GM18867 (cell line): ENCODE data around the gene ULK2.

Experiments
- ATAC-seq: cut with Tn5 transposase; IDR thresholded peaks from one replicate; pipeline ENCODE4 v1.9.1; 2021; ENCODE audit warnings: mild to moderate bottlenecking, moderate library complexity; ENCODE audit not compliant: unreplicated experiment

Gene ULK2

DNA sequence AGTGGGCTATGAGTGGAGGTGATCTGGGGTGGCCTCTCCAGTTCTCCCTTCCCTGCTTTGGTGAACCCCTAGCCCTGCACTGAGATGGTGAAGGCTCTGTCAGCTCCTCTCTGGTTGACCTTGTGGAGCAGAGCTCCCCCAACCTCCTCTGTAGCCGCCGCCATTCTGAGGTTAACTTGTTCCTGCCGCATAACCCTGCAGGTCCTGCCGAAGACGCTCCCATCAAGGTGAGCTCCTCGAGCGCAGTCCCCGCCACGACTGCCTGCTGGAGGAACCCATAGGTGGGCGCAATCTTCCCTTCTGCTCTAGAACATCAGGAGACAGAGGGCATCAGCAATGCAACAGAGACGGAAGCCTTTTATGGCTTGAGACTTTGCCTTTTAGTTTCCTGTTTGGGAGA, 136.1 kb downstream of the ULK2 start:
- ATAC-seq: no peak

DNA sequence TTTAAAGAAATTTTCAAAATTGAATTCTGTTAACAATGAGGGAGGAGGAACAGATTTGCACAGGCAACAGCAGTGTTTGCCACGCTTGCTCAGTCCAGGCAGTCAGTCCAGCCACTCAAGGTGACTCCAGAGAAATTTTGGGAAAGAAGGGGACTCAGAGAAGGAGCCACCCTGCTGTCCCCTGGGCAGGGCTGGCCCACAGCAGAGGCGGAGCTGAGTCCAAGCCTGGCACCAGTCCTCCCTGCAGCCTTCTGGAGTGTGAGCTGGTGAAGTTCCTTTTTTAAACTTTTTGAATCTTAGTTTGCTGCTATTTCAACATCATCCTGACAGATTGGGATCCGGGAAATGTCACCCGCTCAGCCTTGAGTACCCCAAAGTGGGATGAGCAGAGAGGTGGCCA, 136.9 kb downstream of the ULK2 start:
- ATAC-seq: no peak

DNA sequence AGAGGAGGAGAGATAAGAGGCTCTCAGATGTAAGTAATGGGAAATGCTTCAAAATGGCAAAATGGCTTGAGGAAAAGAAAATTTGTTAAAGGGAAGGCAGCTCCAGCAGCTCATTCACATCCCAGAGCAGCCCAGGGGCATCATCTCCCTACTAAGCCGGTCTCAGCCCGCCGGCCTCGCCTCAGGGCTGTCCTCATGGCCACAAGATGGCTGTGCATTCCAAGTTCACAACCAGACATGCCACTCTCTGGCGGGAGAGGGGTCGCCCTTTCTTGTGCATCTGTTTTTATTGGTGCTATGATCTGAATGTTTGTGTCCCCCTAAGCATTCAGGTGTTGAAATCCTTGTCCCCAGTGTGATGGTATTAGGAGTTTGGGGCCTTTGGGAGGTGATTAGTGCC, 137.8 kb downstream of the ULK2 start:
- no peak for ATAC-seq

DNA sequence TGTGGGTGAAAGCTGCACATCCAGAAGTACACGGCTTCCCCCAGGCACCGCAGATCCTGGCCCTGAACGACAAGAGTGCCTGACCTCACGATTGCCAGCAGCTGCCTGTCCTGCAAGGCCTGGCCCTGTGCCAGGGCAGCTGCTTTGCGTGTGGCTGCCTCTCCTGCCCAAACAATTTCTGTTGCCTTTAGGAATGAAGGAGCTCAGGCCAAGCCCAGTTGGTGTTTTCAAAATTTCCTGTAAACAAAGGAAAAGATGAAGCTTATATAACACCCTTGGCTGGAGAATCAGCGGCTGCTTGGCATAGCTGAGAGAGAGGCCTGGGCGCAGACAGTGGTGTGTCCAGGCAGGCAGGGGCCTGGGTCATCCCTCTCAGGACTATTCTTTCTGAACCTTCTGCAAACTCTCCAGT, 139.6 kb downstream of the ULK2 start:
- ATAC-seq: no peak

DNA sequence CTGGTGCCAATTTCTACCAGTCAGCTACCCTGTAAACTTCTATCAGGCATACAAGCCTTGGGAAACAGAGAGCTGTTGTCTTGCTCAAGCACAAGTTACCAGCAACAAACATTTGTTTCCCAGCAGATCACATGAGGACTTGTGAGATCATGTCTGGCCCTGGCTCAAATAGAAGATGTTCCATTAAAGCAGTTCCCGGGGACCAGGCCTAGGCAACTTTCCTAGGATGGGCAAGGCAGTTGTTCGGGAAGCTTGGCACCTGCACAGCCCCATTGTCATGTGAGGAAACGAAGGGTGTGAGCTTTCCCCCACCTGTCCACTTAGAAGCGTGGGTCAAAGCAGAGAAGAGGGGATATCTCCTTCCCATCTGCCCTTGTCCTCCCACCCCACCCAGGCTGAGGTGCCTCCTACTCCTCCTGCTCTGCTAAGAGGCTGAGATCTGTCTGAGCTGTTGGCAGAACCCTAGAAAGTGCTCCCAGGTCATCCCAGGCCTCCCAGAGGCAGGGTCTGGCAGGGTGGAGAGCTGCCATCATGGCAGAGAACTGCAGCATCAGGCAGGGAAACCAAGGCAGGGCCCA, 140.1 kb downstream of the ULK2 start:
- ATAC-seq: no peak

DNA sequence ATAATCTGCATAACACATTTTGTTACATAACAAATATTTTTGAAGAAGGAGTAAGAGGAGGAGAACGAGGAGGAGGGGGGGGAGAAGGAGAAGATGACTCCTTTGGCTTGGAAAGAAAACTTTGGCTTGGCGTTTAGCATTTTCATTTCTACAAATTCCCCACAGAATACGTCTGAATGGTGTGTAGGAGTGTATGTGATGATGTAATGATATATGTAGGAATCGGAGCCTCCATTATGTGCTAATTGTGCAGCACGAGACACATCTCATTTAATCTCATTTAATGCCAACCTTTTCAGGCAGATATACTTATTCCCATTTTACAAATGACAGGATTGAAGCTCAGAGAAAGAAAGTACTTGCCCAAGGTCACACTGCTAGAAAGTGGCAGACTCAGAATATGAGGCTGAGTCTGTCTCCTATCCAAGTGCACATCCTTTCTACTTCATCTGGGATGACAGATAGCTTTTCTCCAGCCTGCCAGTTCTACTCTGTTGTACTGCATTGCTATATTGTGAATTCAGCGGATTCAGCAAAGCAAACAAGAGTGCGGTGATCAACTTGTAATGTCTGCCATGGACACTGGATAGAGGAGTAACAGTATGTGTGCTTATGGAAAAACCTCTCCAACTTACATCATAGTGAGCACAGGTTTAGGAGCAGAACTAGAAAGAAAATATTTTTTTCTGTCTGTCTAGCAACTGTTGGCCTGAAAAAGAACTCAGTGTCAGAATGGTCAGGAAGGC, 140.9 kb downstream of the ULK2 start:
- no peak for ATAC-seq

DNA sequence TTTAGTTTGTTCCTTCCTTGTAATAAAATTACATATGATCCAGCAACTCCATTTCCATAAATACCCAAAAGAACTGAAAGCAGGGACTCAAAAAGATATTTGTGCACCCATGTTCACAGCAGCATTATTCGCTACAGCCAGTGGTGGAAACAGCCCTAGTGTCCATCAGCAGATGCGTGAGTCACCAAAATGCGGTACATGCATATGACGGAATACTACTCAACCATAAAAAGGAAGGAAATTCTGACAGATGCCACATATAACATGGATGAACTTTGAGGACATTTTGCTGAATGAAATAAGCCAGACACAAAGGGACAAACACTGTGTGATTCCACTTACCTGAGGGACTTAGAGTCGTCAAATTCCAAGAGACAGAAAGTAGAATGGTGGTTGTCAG, 142.2 kb downstream of the ULK2 start:
- no peak for ATAC-seq

DNA sequence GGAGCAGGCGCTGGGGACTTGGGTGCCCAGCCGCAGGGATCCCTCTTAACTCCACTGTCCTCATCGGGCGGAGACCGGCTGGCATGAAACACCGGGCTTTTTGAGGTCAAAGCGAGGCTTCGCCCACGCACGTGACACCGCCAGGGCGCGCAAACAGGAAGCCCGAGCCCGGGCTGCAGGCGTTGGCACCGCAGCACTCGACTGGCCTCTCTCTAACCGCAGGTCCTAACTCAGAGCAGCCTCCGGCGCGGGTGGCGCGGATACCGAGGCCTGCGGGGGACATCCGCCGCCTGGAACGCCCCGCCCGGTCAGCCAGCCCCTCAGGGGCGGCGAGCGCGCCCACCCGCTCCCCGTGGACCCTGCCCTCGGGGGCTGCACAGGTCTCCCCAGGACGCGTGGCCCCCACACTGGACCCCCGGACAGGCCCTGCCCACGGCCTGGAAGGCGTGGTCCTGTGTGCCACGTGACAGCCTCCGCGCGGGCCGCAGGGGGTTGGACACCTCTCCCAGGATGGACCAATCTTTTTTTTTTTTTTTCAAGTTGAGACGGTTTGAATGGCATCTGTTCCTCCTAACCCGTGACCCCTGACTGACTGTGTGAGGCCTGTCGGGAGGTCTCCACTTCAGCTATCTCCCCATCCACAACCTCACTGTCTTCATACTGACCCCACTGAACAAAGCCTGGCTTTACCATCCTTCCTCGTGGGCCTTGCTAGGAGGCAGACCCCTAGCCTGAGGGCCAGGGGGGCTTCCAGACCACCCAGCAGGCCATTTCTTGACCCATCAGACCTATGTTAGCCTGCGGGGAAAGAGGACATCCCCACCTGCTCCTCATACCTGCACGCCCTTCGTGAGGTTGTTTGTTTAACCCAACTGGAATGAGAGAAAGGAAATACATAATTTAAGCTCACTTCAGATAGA, 143.0 kb downstream of the ULK2 start:
- no peak for ATAC-seq

DNA sequence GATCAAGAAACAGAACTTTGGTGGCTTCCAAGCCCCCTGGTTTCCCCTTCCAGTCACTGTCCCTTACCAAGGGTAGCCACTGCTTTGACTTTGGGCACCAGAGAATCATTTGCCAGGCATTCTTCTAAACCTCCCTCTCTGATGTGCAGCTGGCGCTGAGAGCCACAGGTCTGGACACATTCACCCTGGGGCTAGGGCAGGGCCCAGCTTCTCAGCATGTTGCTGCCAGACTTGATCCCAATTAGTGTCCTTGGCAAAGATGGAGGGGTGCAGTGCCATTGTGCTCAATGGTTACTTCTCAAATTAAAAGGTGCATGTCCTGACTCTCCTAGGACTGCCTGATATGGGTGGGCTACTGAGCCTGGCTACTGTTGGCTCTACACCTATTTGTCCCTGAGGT, 143.8 kb downstream of the ULK2 start:
- no peak for ATAC-seq
